Osteoblast (primary cell): ENCODE results near the gene INSM1. TPM values are rescaled to one million over a fixed set of nuclear protein-coding genes. Genes with fewer than 3 reads are reported as not detected.

Experiments
- DNase-seq: peaks from one replicate; pipeline ENCODE4 v3.0.0; 2011; ENCODE audit warnings: low spot score, mixed read lengths; ENCODE audit not compliant: insufficient read length; ENCODE audit errors: missing footprints
- H2AFZ ChIP-seq: 2 replicates; pipeline ENCODE4 v1.6.0; 2011; ENCODE audit warnings: mild to moderate bottlenecking, low read length
- H3K27ac ChIP-seq: 2 replicates; pipeline ENCODE4 v1.5.1; 2011; ENCODE audit warnings: mild to moderate bottlenecking, low read depth, low read length, moderate library complexity
- H3K27me3 ChIP-seq: 2 replicates; pipeline ENCODE4 v1.6.0; 2012; ENCODE audit warnings: mild to moderate bottlenecking, control low read depth, inconsistent platforms, low read length, moderate library complexity; ENCODE audit not compliant: insufficient read depth
- H3K36me3 ChIP-seq: 2 replicates; pipeline ENCODE4 v1.5.1; 2011; ENCODE audit warnings: mild to moderate bottlenecking, low read length, control low read depth, moderate library complexity; ENCODE audit not compliant: insufficient read depth
- H3K4me1 ChIP-seq: 2 replicates; pipeline ENCODE4 v1.5.1; 2011; ENCODE audit warnings: mild to moderate bottlenecking, low read length, control low read depth, moderate library complexity; ENCODE audit not compliant: insufficient read depth
- H3K4me2 ChIP-seq: 2 replicates; pipeline ENCODE4 v1.6.0; 2011; ENCODE audit warnings: mild to moderate bottlenecking, low read length; ENCODE audit not compliant: insufficient read depth
- H3K4me3 ChIP-seq: fragments of 200-600 bp; sonication (generic); 3 replicates; pipeline ENCODE4 v1.5.1; 2012; ENCODE audit warnings: mild to moderate bottlenecking, low read length, inconsistent platforms; ENCODE audit not compliant: insufficient read depth
- H3K79me2 ChIP-seq: 2 replicates; pipeline ENCODE4 v1.6.0; 2012; ENCODE audit warnings: mild to moderate bottlenecking, low read length, control low read depth, inconsistent platforms; ENCODE audit not compliant: insufficient read depth
- H3K9me3 ChIP-seq: 2 replicates; pipeline ENCODE4 v1.5.1; 2011; ENCODE audit warnings: low read depth, low read length, control low read depth
- H4K20me1 ChIP-seq: 2 replicates; pipeline ENCODE4 v1.6.0; 2012; ENCODE audit warnings: mild to moderate bottlenecking, low read length, control low read depth; ENCODE audit not compliant: insufficient read depth
- total RNA-seq: library from RNA; depleted of rRNA; stranded (reverse); fragments of >200 nt; gene quantifications from 2 replicates; pipeline ENCODE4 v1.2.3, GENCODE V29; 2012
- TF ChIP-seq, protein P1 (sequence below): IDR thresholded peaks from 2 replicates; pipeline ENCODE4 v1.5.1; 2011; ENCODE audit warnings: mild to moderate bottlenecking, low read depth, low read length, moderate library complexity; ENCODE audit errors: extremely low read depth

Gene INSM1
- total RNA-seq, 1 donor, result not detected

DNA sequence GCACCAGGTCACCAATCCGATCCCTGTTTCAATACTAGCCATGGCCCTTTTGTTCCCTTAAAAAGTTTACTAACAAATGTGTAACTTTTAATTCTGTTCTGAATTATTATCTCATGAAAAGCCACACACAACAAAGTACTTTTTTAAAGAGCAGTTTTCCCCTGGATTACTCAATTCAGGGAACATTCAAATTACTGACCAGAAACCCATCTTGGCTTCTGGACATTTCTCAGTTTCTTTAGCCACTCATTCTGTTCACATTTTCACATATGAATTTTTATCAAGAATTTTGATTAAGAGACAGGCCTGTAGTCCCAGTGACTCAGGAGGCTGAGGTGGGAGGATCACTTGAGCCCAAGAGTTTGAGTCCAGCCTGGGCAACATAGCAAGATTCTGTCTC lies 47.4 kb downstream of the INSM1 start:
- Histone ChIP-seq H2AFZ (no peak overlapping the region), H3K36me3 (no peaks in the 10 kb centered on the region), H3K4me2 (no peak overlapping the region), H3K9me3 (no peaks in the 10 kb centered on the region), H3K27ac (no peak overlapping the region), H3K4me3 (no peak overlapping the region), H4K20me1 (no peaks in the 10 kb centered on the region), H3K4me1 (no peaks in the 10 kb centered on the region), H3K27me3 (no peaks in the 10 kb centered on the region), H3K79me2 (no peaks in the 10 kb centered on the region)
- DNase-seq, result no peak
- TF ChIP-seq, protein P1, sequence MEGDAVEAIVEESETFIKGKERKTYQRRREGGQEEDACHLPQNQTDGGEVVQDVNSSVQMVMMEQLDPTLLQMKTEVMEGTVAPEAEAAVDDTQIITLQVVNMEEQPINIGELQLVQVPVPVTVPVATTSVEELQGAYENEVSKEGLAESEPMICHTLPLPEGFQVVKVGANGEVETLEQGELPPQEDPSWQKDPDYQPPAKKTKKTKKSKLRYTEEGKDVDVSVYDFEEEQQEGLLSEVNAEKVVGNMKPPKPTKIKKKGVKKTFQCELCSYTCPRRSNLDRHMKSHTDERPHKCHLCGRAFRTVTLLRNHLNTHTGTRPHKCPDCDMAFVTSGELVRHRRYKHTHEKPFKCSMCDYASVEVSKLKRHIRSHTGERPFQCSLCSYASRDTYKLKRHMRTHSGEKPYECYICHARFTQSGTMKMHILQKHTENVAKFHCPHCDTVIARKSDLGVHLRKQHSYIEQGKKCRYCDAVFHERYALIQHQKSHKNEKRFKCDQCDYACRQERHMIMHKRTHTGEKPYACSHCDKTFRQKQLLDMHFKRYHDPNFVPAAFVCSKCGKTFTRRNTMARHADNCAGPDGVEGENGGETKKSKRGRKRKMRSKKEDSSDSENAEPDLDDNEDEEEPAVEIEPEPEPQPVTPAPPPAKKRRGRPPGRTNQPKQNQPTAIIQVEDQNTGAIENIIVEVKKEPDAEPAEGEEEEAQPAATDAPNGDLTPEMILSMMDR, result no peak

DNA sequence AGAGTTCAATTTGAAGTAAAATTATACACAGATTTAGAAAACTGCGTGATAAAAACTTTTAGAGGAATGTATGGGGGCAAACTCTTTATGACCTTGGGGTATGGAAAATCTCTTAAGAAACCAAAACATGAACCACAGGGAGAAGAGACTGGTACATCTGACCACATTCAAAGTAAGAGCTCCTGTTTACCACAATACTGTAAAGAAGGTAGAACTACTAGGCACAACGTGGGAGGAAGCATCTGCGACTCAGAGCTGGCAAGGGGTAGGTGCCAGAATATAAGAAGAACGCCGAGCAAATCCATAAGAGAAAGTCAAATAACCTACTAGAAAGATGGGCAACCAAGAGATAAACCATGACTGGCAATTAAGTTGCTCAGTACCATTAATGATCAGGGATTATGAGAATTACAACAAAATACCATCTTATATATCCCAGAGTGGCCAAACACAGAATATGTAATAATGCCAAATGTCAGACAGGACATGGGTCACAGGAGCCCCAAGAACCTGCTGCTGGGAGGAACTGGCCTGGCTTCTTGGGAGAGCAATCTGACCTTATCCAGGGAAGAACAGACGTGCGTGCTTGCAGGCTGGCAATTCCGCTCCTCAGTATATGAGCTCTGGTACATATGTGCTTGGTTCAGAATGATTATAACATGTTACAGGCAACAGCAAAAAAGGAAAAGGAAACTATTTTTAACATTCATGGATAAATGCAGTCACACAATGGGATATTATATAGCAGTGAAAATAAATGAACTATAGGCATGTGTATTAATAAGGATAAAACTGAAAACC lies 50.2 kb downstream of the INSM1 start:
- Histone ChIP-seq H3K4me2 (no peak overlapping the region), H2AFZ (no peak overlapping the region), H3K9me3 (no peaks in the 10 kb centered on the region), H3K27me3 (no peaks in the 10 kb centered on the region), H3K36me3 (no peaks in the 10 kb centered on the region), H3K79me2 (no peaks in the 10 kb centered on the region), H3K4me1 (no peaks in the 10 kb centered on the region), H3K4me3 (no peak overlapping the region), H3K27ac (no peak overlapping the region), H4K20me1 (no peaks in the 10 kb centered on the region)
- no peak for DNase-seq
- TF ChIP-seq, protein P1, result no peak
